Measurements from ENCODE around the gene ERICH6B.

DNA sequence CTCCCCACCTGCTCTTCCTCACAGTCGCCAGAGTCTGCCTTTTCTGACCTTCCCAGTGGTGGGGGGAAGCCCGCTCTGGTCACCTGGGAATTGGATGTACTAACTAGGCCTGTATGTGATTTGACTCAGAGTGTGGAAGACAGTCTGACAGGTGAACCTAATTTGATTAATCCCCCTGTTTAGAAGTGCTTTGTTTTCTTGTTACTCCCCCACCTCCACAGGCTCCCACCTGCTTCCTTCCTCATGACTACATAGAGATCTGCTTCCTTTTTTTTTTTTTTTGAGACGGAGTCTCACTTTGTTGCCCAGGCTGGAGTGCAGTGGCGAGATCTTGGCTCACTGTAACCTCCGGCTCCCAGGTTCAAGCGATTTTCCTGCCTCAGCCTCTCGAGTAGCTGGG, 106.8 kb downstream of the ERICH6B start:
- TF ChIP-seq JUND (IDR thresholded peaks at IDR 0.05; ENCODE audit: low read length): no peak
- TF ChIP-seq, protein P1, sequence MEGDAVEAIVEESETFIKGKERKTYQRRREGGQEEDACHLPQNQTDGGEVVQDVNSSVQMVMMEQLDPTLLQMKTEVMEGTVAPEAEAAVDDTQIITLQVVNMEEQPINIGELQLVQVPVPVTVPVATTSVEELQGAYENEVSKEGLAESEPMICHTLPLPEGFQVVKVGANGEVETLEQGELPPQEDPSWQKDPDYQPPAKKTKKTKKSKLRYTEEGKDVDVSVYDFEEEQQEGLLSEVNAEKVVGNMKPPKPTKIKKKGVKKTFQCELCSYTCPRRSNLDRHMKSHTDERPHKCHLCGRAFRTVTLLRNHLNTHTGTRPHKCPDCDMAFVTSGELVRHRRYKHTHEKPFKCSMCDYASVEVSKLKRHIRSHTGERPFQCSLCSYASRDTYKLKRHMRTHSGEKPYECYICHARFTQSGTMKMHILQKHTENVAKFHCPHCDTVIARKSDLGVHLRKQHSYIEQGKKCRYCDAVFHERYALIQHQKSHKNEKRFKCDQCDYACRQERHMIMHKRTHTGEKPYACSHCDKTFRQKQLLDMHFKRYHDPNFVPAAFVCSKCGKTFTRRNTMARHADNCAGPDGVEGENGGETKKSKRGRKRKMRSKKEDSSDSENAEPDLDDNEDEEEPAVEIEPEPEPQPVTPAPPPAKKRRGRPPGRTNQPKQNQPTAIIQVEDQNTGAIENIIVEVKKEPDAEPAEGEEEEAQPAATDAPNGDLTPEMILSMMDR (IDR thresholded peaks at IDR 0.05; ENCODE audit: control extremely low read depth in 1 of 3, insufficient read depth in 1 of 3, low read depth in 1 of 3, low read length in 3 of 3): no peak
